ENCODE results near the gene KCNC4.
A peak's percentile ranks its signal among the peaks of the same experiment; 100 is the strongest.

KCNC4 gene

GRCh38 chr1:110189181-110189580 is 20.9 kb upstream of the KCNC4 start:
- DNase-seq, result no peak

DNA sequence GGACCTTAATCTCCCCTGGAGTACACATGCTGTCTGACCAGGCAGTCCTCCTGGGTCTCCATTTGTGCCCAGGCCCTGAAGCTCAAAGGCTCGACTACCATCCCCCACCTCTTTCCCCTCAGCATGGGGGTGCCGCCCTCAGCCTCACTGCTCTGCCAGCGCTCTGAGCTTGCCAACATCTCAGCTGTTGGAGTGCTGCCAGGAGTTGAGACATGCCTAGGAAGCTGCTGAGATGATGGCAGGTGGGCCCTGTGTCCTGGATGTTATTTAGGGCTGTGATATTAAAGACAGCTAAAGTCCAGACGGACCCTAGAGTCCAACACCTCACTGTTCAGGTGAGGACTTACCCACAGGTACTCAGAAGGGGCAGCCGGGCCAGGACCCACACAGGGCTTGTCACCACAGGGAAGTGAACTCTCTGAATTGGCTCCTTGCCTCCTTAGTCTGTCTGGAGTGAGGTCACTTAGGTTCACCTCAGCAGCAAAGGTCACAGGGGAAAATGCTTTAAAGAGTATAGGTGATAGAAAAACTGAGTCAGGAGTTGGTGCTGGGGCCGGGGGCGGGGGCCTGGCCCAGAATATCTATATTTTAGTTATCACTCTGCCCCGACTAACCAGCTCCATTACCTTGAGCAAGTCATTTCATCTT is 19.7 kb upstream of the KCNC4 start:
- peak; percentile 55 for DNase-seq

DNA sequence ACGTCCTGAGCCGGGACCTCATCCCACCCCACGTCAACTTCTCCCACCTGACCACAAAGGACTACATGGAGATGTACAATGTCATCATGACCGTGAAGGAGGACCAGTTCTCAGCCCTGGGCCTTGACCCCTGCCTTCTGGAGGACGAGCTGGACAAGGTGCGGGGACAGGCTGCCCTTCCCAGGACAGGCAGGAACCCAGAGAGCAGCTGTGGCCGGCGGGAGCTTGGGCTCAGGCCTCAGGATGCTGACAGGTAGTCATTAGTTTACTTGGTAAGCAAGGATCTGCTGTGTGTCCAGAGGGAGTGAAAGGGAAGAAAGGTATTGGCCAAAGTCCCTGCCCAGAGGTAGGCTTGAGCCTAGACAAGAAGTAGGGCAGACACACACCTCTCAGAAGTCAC is 17.6 kb upstream of the KCNC4 start:
- no peak for DNase-seq

- no peak for DNase-seq
Measured at GRCh38 chr1:110195196-110195595, 14.9 kb upstream of the KCNC4 start.

DNA sequence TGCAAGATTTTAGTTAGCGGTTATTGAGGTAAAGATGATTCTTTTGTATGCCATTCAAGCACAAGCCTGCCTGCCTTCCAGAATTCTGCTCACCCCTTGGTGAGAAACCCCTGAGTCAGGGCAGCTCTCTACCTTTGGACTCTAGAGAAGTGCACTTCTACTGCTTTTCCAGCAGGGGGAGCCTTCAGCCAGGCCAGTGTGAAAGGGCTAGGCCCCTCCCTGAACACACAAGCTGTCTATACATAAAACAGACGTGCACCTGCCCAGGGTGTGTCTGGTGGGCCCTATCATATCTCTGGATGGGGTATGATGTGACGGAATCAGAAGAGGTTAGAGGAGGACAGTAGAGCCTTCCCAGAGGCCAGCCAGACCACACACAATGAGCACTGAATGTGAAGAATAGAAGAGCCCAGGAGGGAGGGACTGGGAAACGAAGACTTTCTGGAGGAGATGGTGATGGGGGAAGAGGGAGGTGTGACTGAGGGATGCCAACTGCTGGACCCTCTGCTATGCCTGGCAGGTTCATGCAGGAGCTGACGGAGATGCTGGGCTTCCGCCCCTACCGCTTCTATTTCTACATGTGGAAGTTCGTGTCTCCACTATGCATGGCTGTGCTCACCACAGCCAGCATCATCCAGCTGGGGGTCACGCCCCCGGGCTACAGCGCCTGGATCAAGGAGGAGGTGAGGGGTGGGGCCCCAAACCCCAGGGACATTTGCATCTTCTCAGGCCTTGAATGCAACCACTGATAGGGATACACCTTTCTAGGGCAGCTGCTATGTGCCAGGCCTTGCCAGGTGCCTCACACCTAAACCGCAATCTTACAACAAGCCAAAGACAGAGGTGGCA is 13.0 kb upstream of the KCNC4 start:
- DNase-seq, result peak; percentile 73

DNA sequence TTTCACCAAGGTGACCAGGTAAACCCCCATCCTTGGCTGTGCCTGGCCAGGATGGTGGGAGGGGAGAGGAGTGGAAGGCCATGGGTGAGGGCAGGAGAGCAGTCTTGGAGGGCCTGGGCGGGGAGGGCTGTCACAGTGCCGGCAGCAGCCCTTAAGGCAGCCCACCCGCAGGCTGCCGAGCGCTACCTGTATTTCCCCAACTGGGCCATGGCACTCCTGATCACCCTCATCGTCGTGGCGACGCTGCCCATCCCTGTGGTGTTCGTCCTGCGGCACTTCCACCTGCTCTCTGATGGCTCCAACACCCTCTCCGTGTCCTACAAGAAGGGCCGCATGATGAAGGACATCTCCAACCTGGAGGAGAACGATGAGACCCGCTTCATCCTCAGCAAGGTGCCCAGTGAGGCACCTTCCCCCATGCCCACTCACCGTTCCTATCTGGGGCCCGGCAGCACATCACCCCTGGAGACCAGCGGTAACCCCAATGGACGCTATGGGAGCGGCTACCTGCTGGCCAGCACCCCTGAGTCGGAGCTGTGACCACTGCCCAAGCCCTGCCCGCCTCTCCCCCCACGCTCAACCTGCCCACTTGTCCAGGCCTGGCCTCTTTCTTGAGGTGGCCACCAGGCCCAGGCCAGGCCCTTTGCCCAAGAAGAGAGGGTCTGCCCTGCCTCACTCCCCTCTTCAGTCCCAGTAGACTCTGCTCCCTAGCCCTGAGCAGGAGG is 12.0 kb upstream of the KCNC4 start:
- DNase-seq, result no peak

- no peak for DNase-seq
Measured at GRCh38 chr1:110198746-110199145, 11.4 kb upstream of the KCNC4 start.

DNA sequence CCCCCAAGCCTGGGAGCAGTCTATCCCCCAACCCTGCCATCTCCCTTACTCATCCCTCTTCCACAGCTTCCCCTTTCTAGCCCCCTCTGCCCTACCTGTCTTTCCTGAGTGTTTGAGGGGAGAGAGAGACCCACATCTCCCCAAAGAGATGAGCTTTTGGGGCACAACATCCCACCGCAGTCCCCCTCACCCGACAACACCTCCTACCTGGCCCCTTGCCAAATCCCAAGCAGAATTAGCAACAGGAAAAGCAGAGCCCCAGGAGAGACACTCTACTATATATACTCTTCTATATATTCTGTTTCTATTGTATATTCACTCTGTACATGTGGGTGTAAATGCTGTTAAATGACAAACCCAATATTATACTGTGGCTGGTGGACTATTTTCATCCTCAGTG is 9.9 kb upstream of the KCNC4 start:
- no peak for DNase-seq

DNA sequence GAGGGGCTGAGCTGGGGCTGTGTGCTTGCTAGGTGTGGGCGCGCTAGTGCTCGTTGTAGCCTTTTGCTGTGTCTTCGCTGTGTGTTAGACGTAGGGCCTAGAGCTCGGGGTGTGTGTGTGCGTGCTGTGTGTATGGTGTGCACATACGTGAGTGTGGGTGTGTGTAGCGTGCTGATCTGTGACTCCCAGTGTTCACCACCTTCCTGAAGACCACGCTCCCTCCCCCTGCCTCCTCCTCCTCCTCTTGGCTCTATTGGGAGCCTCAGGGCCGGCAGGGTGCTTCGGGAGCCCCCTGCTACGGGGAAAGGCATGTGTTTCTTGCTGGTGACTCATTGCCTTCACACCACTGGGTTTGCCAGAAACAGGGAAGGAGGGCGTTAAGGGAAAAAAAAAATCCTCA is 9.4 kb upstream of the KCNC4 start:
- no peak for DNase-seq

GRCh38 chr1:110201157-110201825 is 8.8 kb upstream of the KCNC4 start:
- no peak for DNase-seq

- DNase-seq, result peak; percentile 83
Measured at GRCh38 chr1:110203021-110203661, 7.0 kb upstream of the KCNC4 start.

GRCh38 chr1:110205156-110205555 is 5.0 kb upstream of the KCNC4 start:
- no peak for DNase-seq

GRCh38 chr1:110205591-110206155 is 4.4 kb upstream of the KCNC4 start:
- no peak for DNase-seq

GRCh38 chr1:110206261-110206920 is 3.7 kb upstream of the KCNC4 start:
- DNase-seq, result no peak

DNA sequence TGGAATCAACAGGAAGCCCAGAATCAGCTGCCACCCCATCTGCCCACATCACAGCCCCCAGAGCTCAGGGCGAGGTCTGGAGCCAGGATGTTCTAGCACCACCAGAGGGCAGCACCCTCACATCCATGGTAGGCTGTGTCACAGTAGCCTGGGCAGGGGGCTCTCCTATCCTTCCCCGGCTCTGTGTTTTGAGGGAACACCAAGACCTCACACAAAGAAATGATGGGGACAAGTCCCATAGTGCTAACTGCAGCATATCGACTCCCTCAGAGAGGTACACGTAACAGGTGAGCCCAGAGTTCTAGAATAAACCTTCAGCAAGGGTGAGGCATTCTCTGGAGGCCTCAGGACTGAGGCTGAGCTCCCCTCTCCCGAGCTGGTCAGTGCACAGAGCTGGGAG is 2.3 kb upstream of the KCNC4 start:
- DNase-seq, result peak; percentile 68

DNA sequence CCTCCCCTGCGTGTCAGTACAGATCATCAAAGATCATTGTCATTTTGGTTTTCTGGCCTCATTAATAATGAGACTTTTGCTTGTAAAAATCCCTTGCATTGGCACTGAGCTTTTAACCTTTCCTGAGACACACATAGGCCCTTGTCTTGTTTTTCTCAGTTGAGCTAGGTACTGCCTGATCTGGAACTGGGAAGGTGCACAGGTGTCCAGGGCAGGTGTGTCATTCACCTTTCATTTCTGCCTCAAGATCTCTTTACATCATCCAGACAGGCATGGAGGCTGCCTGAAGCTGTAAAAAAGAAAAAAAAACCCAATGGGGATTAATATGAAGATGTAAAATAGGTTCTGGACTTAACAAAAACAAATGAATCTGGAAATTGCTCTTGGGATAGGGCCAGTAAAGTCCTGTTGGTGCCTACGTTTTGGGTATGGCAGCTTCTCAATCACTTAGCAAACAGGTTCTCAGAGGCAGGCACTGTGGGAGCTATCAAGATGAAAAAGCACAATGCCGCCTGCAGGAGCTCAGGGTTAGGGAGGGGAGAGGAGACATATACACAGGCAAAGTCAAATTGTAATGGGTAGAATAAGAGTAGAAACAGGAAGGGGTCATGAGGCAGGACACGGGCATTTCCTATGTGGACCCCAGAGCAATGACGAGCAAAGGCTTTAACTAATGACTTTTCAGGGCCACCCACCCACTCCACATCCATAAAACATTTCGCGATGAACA is 1.0 kb upstream of the KCNC4 start:
- no peak for DNase-seq

DNA sequence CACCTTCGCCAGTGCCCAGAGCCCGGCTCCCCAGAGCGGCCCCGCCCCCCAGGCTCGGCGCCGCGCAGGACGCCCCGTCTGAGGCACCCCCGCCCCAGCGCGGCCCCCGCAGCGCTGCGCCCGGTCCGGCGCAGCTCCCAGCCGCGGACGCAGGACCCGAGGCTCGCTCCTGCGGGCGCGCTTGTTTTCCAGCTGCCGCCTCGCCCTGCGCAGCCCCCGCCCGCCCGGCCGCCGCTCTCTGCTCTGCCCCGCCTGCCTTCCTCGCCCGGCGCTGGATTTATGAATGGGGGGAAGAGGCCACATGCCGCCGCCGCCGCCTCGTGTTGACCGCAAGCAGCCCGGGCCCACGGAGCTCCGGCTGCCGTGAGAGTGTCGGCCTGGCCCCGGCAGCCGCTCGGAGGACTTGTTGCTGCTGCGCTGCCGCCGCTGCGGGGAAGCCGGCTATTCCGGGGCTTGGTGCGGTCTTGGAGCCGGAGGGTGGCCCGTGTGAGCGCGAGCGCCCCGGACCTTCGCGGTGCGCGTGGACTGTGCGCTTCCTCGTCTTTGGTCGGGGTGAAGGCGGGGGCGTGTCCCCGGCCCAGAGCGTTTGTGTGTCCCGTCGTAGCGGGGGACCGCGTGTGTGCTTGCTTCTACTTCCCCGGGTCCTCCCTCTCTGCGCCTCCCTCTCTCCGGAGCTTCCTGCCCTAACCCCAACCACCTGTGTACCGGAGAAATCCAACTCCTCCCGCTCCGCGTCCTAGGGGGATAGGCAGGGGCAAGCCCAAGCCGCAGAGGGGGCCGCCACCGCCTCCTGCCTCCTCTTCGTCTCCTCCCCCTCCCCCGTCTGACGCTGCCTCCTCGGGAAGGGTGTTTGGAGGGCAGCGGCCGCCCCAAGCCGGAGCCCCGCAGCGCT is 736 bp downstream of the KCNC4 start:
- peak; percentile 31 for DNase-seq

DNA sequence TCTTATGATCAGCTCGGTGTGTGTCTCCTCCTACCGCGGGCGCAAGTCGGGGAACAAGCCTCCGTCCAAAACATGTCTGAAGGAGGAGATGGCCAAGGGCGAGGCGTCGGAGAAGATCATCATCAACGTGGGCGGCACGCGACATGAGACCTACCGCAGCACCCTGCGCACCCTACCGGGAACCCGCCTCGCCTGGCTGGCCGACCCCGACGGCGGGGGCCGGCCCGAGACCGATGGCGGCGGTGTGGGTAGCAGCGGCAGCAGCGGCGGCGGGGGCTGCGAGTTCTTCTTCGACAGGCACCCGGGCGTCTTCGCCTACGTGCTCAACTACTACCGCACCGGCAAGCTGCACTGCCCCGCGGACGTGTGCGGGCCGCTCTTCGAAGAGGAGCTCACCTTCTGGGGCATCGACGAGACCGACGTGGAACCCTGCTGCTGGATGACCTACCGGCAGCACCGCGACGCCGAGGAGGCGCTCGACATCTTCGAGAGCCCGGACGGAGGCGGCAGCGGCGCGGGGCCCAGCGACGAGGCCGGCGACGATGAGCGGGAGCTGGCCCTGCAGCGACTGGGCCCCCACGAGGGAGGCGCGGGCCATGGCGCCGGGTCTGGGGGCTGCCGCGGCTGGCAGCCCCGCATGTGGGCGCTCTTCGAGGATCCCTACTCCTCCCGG is 1.5 kb downstream of the KCNC4 start:
- DNase-seq, result no peak
